ENCODE results near the gene MRM2. TPM values are rescaled to one million over a fixed set of nuclear protein-coding genes. Genes with fewer than 3 reads are reported as not detected.

The MRM2 gene
- total RNA-seq, 4 donors from 2014 or later = 13.4 to 24.7 (median 15.8) TPM

DNA sequence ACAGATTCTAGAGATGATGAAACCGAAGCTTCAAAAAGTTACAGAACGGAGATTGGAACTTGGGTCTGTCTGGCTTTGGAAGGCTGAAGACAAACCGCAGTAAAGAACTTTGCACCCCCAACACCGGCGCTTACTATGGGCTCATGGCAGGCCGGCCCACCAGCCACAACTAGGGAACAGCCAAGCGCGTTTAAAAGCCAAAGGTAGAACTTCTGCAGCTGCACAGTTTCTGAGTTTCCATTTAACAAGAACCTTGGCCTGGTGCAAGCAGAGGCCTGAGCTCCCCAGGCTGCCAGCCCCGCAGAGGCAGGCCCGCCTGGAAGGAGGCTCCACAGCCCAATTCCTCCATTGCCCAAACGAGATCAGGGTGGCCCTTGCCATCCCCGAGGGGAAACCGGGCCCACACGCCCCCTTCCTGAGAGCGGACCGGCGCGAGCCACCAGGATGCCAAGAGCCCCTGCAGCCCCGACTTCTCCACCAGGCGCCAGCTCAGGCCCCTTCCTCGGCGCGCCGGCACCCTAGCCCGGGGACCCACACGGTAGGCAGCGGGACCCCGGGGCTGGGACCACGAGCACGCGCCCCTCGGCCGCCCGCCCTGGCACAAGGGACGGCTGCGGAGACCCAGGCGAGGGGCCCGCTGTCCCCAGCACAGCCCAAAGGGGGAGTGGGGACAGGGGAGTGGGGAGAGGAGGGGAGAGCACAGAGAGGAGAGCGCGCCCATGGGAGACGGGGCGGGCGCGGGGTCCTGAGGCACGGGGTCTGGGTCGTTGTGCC, 9.8 kb downstream of the MRM2 start:
- no peak for DNase-seq (ENCODE audit: low spot score in 2 of 2)
- 2 to 3% methylated on average over 28 to 29 of the region's 46 CpGs for WGBS, 2 donors
- Histone ChIP-seq H3K9me3 (no peaks in the 10 kb centered on the region), H3K27ac (peak overlapping the region; percentile 50 to 88 (median 78)), H3K36me3 (peaks cover 0 to 61% (median 5%) of the 10 kb centered on the region in 3 donors), H3K4me3 (peak overlapping the region; percentile 89 to 98 (median 92)), H3K27me3 (no peaks in the 10 kb centered on the region), H3K4me1 (peaks cover 0 to 37% (median 17%) of the 10 kb centered on the region in 4 donors)
- TF ChIP-seq EP300 (IDR thresholded peaks at IDR 0.05) = no peak
- no peak for TF ChIP-seq POLR2A (IDR thresholded peaks at IDR 0.05)
- TF ChIP-seq, protein P1, sequence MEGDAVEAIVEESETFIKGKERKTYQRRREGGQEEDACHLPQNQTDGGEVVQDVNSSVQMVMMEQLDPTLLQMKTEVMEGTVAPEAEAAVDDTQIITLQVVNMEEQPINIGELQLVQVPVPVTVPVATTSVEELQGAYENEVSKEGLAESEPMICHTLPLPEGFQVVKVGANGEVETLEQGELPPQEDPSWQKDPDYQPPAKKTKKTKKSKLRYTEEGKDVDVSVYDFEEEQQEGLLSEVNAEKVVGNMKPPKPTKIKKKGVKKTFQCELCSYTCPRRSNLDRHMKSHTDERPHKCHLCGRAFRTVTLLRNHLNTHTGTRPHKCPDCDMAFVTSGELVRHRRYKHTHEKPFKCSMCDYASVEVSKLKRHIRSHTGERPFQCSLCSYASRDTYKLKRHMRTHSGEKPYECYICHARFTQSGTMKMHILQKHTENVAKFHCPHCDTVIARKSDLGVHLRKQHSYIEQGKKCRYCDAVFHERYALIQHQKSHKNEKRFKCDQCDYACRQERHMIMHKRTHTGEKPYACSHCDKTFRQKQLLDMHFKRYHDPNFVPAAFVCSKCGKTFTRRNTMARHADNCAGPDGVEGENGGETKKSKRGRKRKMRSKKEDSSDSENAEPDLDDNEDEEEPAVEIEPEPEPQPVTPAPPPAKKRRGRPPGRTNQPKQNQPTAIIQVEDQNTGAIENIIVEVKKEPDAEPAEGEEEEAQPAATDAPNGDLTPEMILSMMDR (IDR thresholded peaks at IDR 0.05) = no peak

DNA sequence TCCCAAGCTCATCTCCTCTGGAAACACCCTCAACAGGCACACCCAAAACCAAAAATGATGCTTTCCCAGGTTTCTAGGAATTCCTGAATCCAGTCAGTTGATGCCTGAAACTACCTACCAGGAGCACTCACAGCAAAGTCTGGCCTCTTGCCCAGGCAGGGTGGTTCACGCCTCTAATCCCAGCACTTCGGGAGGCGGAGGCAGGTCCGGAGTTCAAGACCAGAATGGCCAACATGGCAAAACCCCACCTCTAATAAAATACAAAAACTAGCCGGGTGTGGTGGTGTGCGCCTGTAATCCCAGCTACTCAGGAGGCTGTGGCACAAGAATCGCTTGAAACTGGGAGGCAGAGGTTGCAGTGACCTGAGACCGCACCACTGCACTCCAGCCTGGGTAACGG, 11.1 kb downstream of the MRM2 start:
- 89 to 91% methylated on average over 9 of the region's 9 CpGs for WGBS, 2 donors
- TF ChIP-seq POLR2A (IDR thresholded peaks at IDR 0.05) (no peak), EP300 (IDR thresholded peaks at IDR 0.05) (no peak)
- TF ChIP-seq, protein P1 (IDR thresholded peaks at IDR 0.05) = no peak
- H3K36me3 ChIP-seq = peaks cover 0 to 61% (median 5%) of the 10 kb centered on the region in 3 donors

DNA sequence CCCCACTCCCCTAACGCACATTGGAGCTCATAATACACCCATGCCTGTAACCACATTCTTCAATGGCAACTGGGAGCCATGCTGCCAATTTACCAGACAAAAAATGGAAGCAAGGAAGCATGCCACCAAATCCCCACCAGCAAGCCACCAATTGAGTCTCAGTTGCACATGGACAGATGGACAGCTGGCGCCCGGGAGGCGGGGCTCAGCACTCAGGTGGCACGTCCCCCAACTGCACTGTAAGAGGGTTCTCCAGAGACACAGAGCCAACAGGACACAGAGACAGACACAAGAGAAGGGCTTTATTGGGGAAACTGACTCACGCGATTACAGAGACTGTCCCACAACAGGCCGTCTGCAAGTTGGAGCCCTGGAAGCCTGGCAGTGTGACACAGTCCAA, 11.8 kb downstream of the MRM2 start:
- TF ChIP-seq POLR2A (IDR thresholded peaks at IDR 0.05) (no peak), EP300 (IDR thresholded peaks at IDR 0.05) (no peak)
- 85 to 90% methylated on average over 8 of the region's 8 CpGs for whole genome bisulfite sequencing, 2 donors

More for the DNA sequence above, 11.1 kb downstream of the MRM2 start:
- no peak for DNase-seq (ENCODE audit: low spot score in 2 of 2)
- H3K27me3 ChIP-seq = no peaks in the 10 kb centered on the region
- H3K4me3 ChIP-seq = no peak overlapping the region
- no peaks in the 10 kb centered on the region for H3K9me3 ChIP-seq
- no peak overlapping the region for H3K27ac ChIP-seq
- peaks cover 0 to 37% (median 17%) of the 10 kb centered on the region in 4 donors for H3K4me1 ChIP-seq

DNA sequence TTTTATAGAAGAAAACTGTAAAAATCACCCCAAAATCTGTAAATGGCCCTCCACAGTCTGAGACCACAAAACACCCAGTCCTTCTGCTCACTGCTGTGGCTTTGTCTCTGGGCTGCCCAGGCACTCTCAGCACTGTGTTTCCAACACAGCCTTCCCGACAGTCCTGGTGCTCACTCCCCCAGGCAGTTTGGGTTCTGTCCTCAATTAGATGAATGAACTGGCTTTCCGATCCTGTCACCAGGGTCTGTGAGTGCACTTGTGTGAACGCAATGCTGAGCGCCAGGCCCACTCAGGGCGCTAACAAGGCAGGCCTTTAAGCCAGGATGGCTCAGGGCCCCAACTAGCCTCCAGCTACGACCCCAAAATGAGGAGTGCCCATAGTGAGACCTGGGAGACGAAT, 12.5 kb downstream of the MRM2 start:
- TF ChIP-seq, protein P1 (IDR thresholded peaks at IDR 0.05) = no peak
- no peak for TF ChIP-seq POLR2A (IDR thresholded peaks at IDR 0.05)
- 82 to 89% methylated on average over 3 to 7 of the region's 7 CpGs for WGBS, 2 donors
- Histone ChIP-seq H3K9me3 (no peaks in the 10 kb centered on the region), H3K27ac (no peak overlapping the region), H3K27me3 (no peaks in the 10 kb centered on the region), H3K4me3 (no peak overlapping the region), H3K4me1 (peaks cover 0 to 44% (median 17%) of the 10 kb centered on the region in 4 donors), H3K36me3 (peaks cover 0 to 61% (median 0%) of the 10 kb centered on the region in 3 donors)
- no peak for DNase-seq (ENCODE audit: low spot score in 2 of 2)

More for the DNA sequence above, 11.8 kb downstream of the MRM2 start:
- peaks cover 0 to 61% (median 5%) of the 10 kb centered on the region in 3 donors for H3K36me3 ChIP-seq
- H3K27ac ChIP-seq = no peak overlapping the region
- DNase-seq (ENCODE audit: low spot score in 2 of 2) = no peak
- no peaks in the 10 kb centered on the region for H3K9me3 ChIP-seq
- H3K27me3 ChIP-seq = no peaks in the 10 kb centered on the region
- no peak overlapping the region for H3K4me3 ChIP-seq
- H3K4me1 ChIP-seq = peaks cover 0 to 37% (median 17%) of the 10 kb centered on the region in 4 donors

DNA sequence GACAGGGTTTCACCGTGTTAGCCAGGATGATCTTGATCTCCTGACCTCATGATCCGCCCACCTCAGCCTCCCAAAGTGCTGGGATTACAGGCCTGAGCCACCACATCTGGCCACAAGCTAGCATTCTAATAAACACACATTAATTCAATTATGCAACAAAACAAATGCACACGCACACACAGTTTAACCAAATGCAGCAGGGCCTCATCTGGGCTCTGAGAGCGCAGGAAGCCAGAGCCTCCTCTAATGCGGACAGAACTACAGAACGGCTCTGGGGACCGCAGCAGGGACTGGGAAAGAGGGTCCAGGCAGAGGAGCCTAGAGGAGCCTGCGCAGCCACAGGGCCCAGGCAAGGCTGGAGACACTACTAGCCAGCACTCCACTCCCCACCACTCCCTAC, 13.1 kb downstream of the MRM2 start:
- Histone ChIP-seq H3K36me3 (peaks cover 0 to 64% (median 0%) of the 10 kb centered on the region in 3 donors), H3K9me3 (no peaks in the 10 kb centered on the region), H3K27me3 (no peaks in the 10 kb centered on the region), H3K27ac (no peak overlapping the region), H3K4me3 (no peak overlapping the region), H3K4me1 (peaks cover 0 to 44% (median 17%) of the 10 kb centered on the region in 4 donors)
- 83 to 85% methylated on average over 8 of the region's 8 CpGs for whole genome bisulfite sequencing, 2 donors
- no peak for DNase-seq (ENCODE audit: low spot score in 2 of 2)
- TF ChIP-seq, protein P1 (IDR thresholded peaks at IDR 0.05) = no peak
- TF ChIP-seq POLR2A (IDR thresholded peaks at IDR 0.05) = no peak
- no peak for TF ChIP-seq EP300 (IDR thresholded peaks at IDR 0.05)

All from tibial nerve (tissue), 4 donors.